ENCODE data around the gene ZNF654. TPM values are rescaled to one million over a fixed set of nuclear protein-coding genes. Genes with fewer than 3 reads are reported as not detected.

ZNF654 gene
- total RNA-seq, 2 experiments from 2014 or later, result 5.6 to 18.5 TPM

DNA sequence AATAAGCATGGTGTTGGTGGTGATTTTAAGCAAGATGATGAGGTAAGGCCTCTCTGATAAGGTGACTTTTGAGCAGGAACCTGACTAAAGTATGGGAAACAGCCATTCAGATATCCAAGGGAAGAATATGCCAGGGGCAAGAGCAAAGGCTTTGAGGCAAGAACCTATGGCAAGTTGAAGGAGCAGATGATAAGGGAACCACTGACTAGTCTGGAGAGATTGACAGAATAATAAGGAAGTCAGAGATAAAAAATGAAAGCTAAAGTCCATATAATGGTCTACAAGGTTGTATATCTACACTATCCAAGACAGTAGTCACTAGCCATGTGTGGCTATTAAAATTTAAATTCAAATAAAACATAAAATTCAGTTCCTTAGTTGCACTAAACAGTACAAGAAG is 88.2 kb downstream of the ZNF654 start:
- Histone ChIP-seq H2AFZ (ENCODE audit: low read length) (no peak overlapping the region), H3K4me3 (ENCODE audit: low read depth, low read length, poor library complexity, severe bottlenecking) (no peak overlapping the region), H3K4me2 (ENCODE audit: low read length) (no peak overlapping the region), H3K9me2 (ENCODE audit: insufficient read depth, low read length) (no peaks in the 10 kb centered on the region), H3K36me3 (ENCODE audit: insufficient read depth, low read length) (peaks cover 7% of the 10 kb centered on the region; the same call in 1 of the 2 replicates), H3K4me1 (ENCODE audit: insufficient read depth, low read length, poor library complexity, severe bottlenecking) (peaks cover 20% of the 10 kb centered on the region), H3K9me3 (ENCODE audit: low read length) (no peaks in the 10 kb centered on the region), H4K20me1 (ENCODE audit: insufficient read depth, low read length) (peaks cover 3% of the 10 kb centered on the region; the same call in 1 of the 2 replicates), H3K79me2 (ENCODE audit: insufficient read depth, low read depth, low read length) (peaks cover 41% of the 10 kb centered on the region), H3K27ac (ENCODE audit: low read depth, low read length, poor library complexity, severe bottlenecking) (no peak overlapping the region)
- TF ChIP-seq EZH2phosphoT487 (IDR thresholded peaks at IDR 0.05; ENCODE audit: borderline replicate concordance, low read depth, low read length), result no peak
- TF ChIP-seq, protein P1, sequence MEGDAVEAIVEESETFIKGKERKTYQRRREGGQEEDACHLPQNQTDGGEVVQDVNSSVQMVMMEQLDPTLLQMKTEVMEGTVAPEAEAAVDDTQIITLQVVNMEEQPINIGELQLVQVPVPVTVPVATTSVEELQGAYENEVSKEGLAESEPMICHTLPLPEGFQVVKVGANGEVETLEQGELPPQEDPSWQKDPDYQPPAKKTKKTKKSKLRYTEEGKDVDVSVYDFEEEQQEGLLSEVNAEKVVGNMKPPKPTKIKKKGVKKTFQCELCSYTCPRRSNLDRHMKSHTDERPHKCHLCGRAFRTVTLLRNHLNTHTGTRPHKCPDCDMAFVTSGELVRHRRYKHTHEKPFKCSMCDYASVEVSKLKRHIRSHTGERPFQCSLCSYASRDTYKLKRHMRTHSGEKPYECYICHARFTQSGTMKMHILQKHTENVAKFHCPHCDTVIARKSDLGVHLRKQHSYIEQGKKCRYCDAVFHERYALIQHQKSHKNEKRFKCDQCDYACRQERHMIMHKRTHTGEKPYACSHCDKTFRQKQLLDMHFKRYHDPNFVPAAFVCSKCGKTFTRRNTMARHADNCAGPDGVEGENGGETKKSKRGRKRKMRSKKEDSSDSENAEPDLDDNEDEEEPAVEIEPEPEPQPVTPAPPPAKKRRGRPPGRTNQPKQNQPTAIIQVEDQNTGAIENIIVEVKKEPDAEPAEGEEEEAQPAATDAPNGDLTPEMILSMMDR (conservative IDR thresholded peaks at IDR 0.05; ENCODE audit: low read length), result no peak
- DNase-seq (ENCODE audit: low spot score), result no peak
- BruUV-seq (replicated peaks), result no TSS peak
- ChIA-PET CTCF (ENCODE audit: unreplicated experiment) (no interaction called here), POLR2A (interaction anchor here (0.6 to 3.5 kb wide), 7 partner anchors 8 to 88 kb away, joined by 3 to 20 read pairs (median 4); partner anchors contain the start of genes CGGBP1 and ZNF654)
- intact Hi-C loops (cut with micrococcal nuclease; ENCODE audit: unreplicated experiment), result loop anchor here (5.0 kb wide), 1 partner anchor 920 kb away; the partner anchor contains the start of gene CHMP2B

DNA sequence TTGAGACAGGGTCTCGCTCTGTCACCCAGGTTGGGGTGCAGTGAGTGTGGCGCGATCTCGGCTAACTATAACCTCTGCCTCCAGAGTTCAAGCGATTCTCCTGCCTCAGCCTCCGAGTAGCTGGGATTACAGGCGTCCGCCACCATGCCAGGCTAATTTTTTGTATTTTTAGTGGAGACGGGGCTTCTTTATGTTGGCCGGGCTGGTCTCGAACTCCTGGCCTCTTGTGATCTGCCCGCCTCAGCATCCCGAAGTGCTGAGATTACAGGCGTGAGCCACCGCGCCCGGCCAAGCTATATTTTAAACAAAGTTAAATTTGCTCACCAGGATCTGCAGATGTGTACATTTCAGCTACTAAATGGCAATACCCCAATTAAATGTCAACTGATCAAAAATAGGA is 89.6 kb downstream of the ZNF654 start:
- no peak for TF ChIP-seq EZH2phosphoT487 (IDR thresholded peaks at IDR 0.05; ENCODE audit: borderline replicate concordance, low read depth, low read length)
- TF ChIP-seq, protein P1 (conservative IDR thresholded peaks at IDR 0.05; ENCODE audit: low read length), result no peak
- no peak for DNase-seq (ENCODE audit: low spot score)
- peak overlapping the region; percentile 92 for H2AFZ ChIP-seq (ENCODE audit: low read length)
- H3K36me3 ChIP-seq (ENCODE audit: insufficient read depth, low read length), result peaks cover 13% of the 10 kb centered on the region
- CTCF ChIA-PET (ENCODE audit: unreplicated experiment), result interaction anchor here (1.0 to 1.3 kb wide), 2 partner anchors 19 to 35 kb away, joined by 3 read pairs; no protein-coding TSS in a partner anchor
- no peaks in the 10 kb centered on the region for H4K20me1 ChIP-seq (ENCODE audit: insufficient read depth, low read length)
- H3K9me2 ChIP-seq (ENCODE audit: insufficient read depth, low read length), result no peaks in the 10 kb centered on the region
- intact Hi-C loops (cut with micrococcal nuclease; ENCODE audit: unreplicated experiment), result loop anchor here (5.0 kb wide), 1 partner anchor 921 kb away; the partner anchor contains the start of gene CHMP2B
- H3K4me3 ChIP-seq (ENCODE audit: low read depth, low read length, poor library complexity, severe bottlenecking), result peak overlapping the region; percentile 99
- peak overlapping the region; percentile 79 for H3K27ac ChIP-seq (ENCODE audit: low read depth, low read length, poor library complexity, severe bottlenecking)
- no TSS peak for BruUV-seq (replicated peaks)
- H3K4me2 ChIP-seq (ENCODE audit: low read length), result peak overlapping the region; percentile 80
- peaks cover 55% of the 10 kb centered on the region for H3K79me2 ChIP-seq (ENCODE audit: insufficient read depth, low read depth, low read length)
- H3K4me1 ChIP-seq (ENCODE audit: insufficient read depth, low read length, poor library complexity, severe bottlenecking), result peaks cover 30% of the 10 kb centered on the region
- POLR2A ChIA-PET, result interaction anchor here (0.8 to 3.5 kb wide), 13 partner anchors 9 to 129 kb away, joined by 3 to 20 read pairs (median 5); partner anchors contain the start of genes CGGBP1 and ZNF654
- H3K9me3 ChIP-seq (ENCODE audit: low read length), result no peaks in the 10 kb centered on the region

DNA sequence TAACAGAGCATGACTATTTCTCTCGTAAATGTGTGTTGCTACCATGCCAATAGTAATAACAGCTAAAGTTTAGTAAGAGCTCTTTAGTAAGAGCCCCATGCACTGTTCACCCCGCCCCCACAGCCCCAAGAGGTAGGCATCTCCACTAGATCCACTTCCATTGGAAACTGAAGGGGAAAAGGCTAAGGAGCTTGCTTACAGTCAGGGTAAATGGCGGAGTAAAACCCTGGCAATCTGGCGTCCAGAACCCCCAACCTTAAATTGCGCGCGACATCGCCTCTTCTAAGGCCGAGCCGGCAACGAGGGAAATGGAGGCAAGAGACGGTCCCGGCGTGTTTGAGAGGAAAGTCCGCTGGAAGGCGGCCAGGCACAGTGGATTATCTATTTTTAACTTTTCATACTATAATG is 90.0 kb downstream of the ZNF654 start:
- H3K9me3 ChIP-seq (ENCODE audit: low read length), result no peaks in the 10 kb centered on the region
- peak overlapping the region; percentile 99 for H3K4me3 ChIP-seq (ENCODE audit: low read depth, low read length, poor library complexity, severe bottlenecking)
- no peak for DNase-seq (ENCODE audit: low spot score)
- no peaks in the 10 kb centered on the region for H3K9me2 ChIP-seq (ENCODE audit: insufficient read depth, low read length)
- no peaks in the 10 kb centered on the region for H4K20me1 ChIP-seq (ENCODE audit: insufficient read depth, low read length)
- intact Hi-C loops (cut with micrococcal nuclease; ENCODE audit: unreplicated experiment), result loop anchor here (5.0 kb wide), 1 partner anchor 922 kb away; the partner anchor contains the start of gene CHMP2B
- ChIA-PET POLR2A (interaction anchor here (0.6 to 3.5 kb wide), 16 partner anchors 9 to 528 kb away, joined by 3 to 20 read pairs (median 4); partner anchors contain the start of genes CGGBP1 and ZNF654), CTCF (ENCODE audit: unreplicated experiment) (interaction anchor here (1.0 to 1.3 kb wide), 2 partner anchors 19 to 36 kb away, joined by 3 read pairs; no protein-coding TSS in a partner anchor)
- TF ChIP-seq, protein P1 (conservative IDR thresholded peaks at IDR 0.05; ENCODE audit: low read length), result no peak
- TF ChIP-seq EZH2phosphoT487 (IDR thresholded peaks at IDR 0.05; ENCODE audit: borderline replicate concordance, low read depth, low read length), result no peak
- H3K79me2 ChIP-seq (ENCODE audit: insufficient read depth, low read depth, low read length), result peaks cover 60% of the 10 kb centered on the region
- H3K27ac ChIP-seq (ENCODE audit: low read depth, low read length, poor library complexity, severe bottlenecking), result peak overlapping the region; percentile 79
- H2AFZ ChIP-seq (ENCODE audit: low read length), result peak overlapping the region; percentile 92
- peak overlapping the region; percentile 80 for H3K4me2 ChIP-seq (ENCODE audit: low read length)
- H3K4me1 ChIP-seq (ENCODE audit: insufficient read depth, low read length, poor library complexity, severe bottlenecking), result peaks cover 30% of the 10 kb centered on the region
- BruUV-seq (replicated peaks), result TSS peak; percentile 82
- H3K36me3 ChIP-seq (ENCODE audit: insufficient read depth, low read length), result peaks cover 18% of the 10 kb centered on the region

Data from OCI-LY7 (cell line).